Heart right ventricle (tissue), 16 donors: Measurements from ENCODE around the gene CFAP299. TPM values are rescaled to one million over a fixed set of nuclear protein-coding genes. Genes with fewer than 3 reads are reported as not detected.

ENCODE experiments used
- ATAC-seq, 8 donors: fragments of 200-7000 bp; cut with Tn5 transposase; one replicate each; pipeline ENCODE4 v1.9.1; 2020; ENCODE audit warnings: mild to moderate bottlenecking in 8 of 8, moderate library complexity in 8 of 8, moderate number of reproducible peaks in 1 of 8
- DNase-seq, 2 donors: peaks; one replicate each; pipeline ENCODE4 v3.0.0-alpha.2; 2020
- H3K27ac ChIP-seq, 10 donors: fragments of 200-600 bp; sonication (generic) in 2 of 10; one replicate each; pipeline versions ENCODE4 v1.5.0 to v1.8.0; 2020 to 2022; ENCODE audit warnings: mild to moderate bottlenecking in 3 of 10
- H3K27me3 ChIP-seq, 7 donors: fragments of 200-600 bp; one replicate each; pipeline ENCODE4 v1.8.0; 2021 to 2022; ENCODE audit warnings: mild to moderate bottlenecking in 2 of 7
- H3K36me3 ChIP-seq, 9 donors: fragments of 200-600 bp; sonication (generic) in 1 of 9; one replicate each; pipeline versions ENCODE4 v1.5.0 to v1.8.0; 2020 to 2022; ENCODE audit warnings: mild to moderate bottlenecking in 2 of 9
- H3K4me1 ChIP-seq, 9 donors: fragments of 200-600 bp; sonication (generic) in 1 of 9; one replicate each; pipeline versions ENCODE4 v1.5.0 to v1.8.0; 2020 to 2022; ENCODE audit warnings: mild to moderate bottlenecking in 4 of 9
- H3K4me3 ChIP-seq, 10 donors: fragments of 200-600 bp; sonication (generic) in 2 of 10; one replicate each; pipeline versions ENCODE4 v1.5.0 to v1.8.0; 2020 to 2022; ENCODE audit warnings: mild to moderate bottlenecking in 7 of 10, moderate library complexity in 2 of 10
- H3K9me3 ChIP-seq, 11 donors: fragments of 200-600 bp in 10 of 11; sonication (generic) in 2 of 11; one replicate each; pipeline versions ENCODE4 v1.5.0 to v1.8.0; 2013 to 2022; ENCODE audit warnings: mild to moderate bottlenecking in 2 of 11, control low read depth in 1 of 11, moderate library complexity in 1 of 11
- CTCF ChIP-seq, 9 donors: fragments of 200-600 bp; sonication (generic) in 2 of 9; IDR thresholded peaks; one replicate each; pipeline versions ENCODE4 v1.5.0 to v1.8.0; 2021 to 2022; ENCODE audit warnings: antibody characterized with exemption in 9 of 9, mild to moderate bottlenecking in 5 of 9, moderate library complexity in 1 of 9
- WGBS, 2 donors: extraction: QIAGEN DNeasy Blood & Tissue Kit; methylation state at CpG; one replicate each; pipeline ENCODE4 v1.1.7; 2013; ENCODE audit warnings: inconsistent platforms in 1 of 2; 5-methylcytosine and 5-hydroxymethylcytosine counted together
- intact Hi-C, 10 donors: fragments of 100-400 bp; cut with DNase I; formaldehyde crosslinking; loops; one replicate each; pipeline versions ENCODE4 v1.11.1 to v1.14.2; 2022
- polyA plus RNA-seq, 2 donors: library from polyadenylated mRNA; stranded (reverse); fragments of 200-250 nt; gene quantifications; one replicate each; pipeline ENCODE4 v1.2.3, GENCODE V29; 2013
- total RNA-seq, 10 donors: library from RNA; stranded (reverse); fragmentation: NEBNext Ultra II Directional in 3 of 10; extraction: Animal tissue kit (Norgen Biotek cat#: 25700) in 3 of 10; gene quantifications; one replicate each; pipeline versions ENCODE4 v1.2.1 to v1.2.4, GENCODE V29; 2021 to 2023
- donor health status: Arrhythmogenic right ventricular cardiomyopathy.
- donor health status: ischemic (EF 13 %, LVEDD 7.1; RV severe dilation, severe dysfunction).
- donor health status: healthy with polysubstance abuse.
- donor health status: DM: no; HTN: yes; CAD: no.
- donor health status: DM: no; HTN: no; CAD: no.
- donor health status: ischemic (EF 25% LVEDD 6.9; RV normal size, moderate dysfunction).
- donor health status: ischemic (EF 25% LVEDD 5.7; RV mildly dilated, moderate dysfunction).
- donor health status: healthy.
- donor health status: DM: yes; HTN: yes; CAD: no.
- donor health status: Ischemic cardiomyopathy.
- donor health status: ischemic (EF 35%, LVEDD 5.7; RV mildly dilated, moderate dysfunction).
- donor health status: nonischemic (EF 11% LVEDD 7.7; RV severe dilation, severe dysfunction).
- donor health status: DM: yes; HTN: yes; CAD: no.
- donor health status: PGD.
- donor health status: ischemic (EF 29% LVEDD 5.4; RV normal size, mild dysfunction).
- donor health status: nonischemic (EF 23%, LVEDD 6.1; RV moderate dilation, normal function).

The CFAP299 gene
- total and polyA plus RNA-seq, 12 donors, result 0.93 TPM; not detected in 11

DNA sequence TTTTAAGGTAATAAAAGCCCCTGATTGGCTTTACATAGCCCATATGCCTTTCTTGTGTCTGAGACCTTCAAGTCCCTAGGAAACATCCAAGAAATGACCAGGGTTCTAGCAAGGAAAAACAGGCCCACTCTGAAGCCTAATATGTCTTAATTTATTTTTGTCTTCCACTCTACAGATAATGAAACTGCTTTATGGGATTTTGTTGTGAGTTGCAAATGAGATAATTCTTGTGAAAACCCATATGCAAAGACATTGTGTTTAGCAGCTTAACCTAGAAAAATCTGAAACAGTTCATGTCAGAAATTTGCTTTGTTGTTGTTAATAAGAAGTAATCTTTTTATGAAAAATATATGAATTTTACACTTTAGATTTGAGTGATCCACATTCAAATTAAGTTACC lies 504.3 kb downstream of the CFAP299 start:
- DNase-seq (no peak), ATAC-seq (no peak)
- no peak for TF ChIP-seq CTCF (IDR thresholded peaks at IDR 0.05)
- no peaks in the 10 kb centered on the region for H3K27me3 ChIP-seq
- no peaks in the 10 kb centered on the region for H3K36me3 ChIP-seq
- intact Hi-C loops, result no loop called here
- H3K27ac ChIP-seq, result no peak overlapping the region
- H3K4me1 ChIP-seq, result no peaks in the 10 kb centered on the region
- H3K4me3 ChIP-seq, result no peak overlapping the region
- peaks cover 0 to 31% (median 0%) of the 10 kb centered on the region in 11 donors for H3K9me3 ChIP-seq

GRCh38 chr4:80840396-80840795 lies 504.9 kb downstream of the CFAP299 start:
- 81 to 83% methylated on average over 1 of the region's 1 CpG for WGBS, 2 donors
- intact Hi-C loops, result no loop called here
- H3K27ac ChIP-seq, result no peak overlapping the region

GRCh38 chr4:80841587-80842281 lies 506.2 kb downstream of the CFAP299 start:
- H3K27me3 ChIP-seq, result no peaks in the 10 kb centered on the region
- ATAC-seq (no peak), DNase-seq (no peak)
- H3K4me3 ChIP-seq, result no peak overlapping the region
- no peaks in the 10 kb centered on the region for H3K4me1 ChIP-seq
- intact Hi-C loops, result no loop called here
- no peaks in the 10 kb centered on the region for H3K36me3 ChIP-seq
- H3K27ac ChIP-seq, result no peak overlapping the region
- no peak for TF ChIP-seq CTCF (IDR thresholded peaks at IDR 0.05)
- 81 to 84% methylated on average over 2 of the region's 2 CpGs for WGBS, 2 donors
- H3K9me3 ChIP-seq, result peaks cover 0 to 37% (median 0%) of the 10 kb centered on the region in 11 donors

More at GRCh38 chr4:80840396-80840795, 504.9 kb downstream of the CFAP299 start:
- Histone ChIP-seq H3K4me1 (no peaks in the 10 kb centered on the region), H3K27me3 (no peaks in the 10 kb centered on the region), H3K9me3 (peaks cover 0 to 37% (median 0%) of the 10 kb centered on the region in 11 donors), H3K4me3 (no peak overlapping the region), H3K36me3 (no peaks in the 10 kb centered on the region)
- DNase-seq (no peak), ATAC-seq (no peak)
- TF ChIP-seq CTCF (IDR thresholded peaks at IDR 0.05), result no peak

GRCh38 chr4:80846210-80846609 lies 510.7 kb downstream of the CFAP299 start:
- no peak for TF ChIP-seq CTCF (IDR thresholded peaks at IDR 0.05)
- Histone ChIP-seq H3K4me1 (no peaks in the 10 kb centered on the region), H3K4me3 (no peak overlapping the region), H3K27ac (no peak overlapping the region), H3K27me3 (no peaks in the 10 kb centered on the region), H3K9me3 (peaks cover 0 to 24% (median 0%) of the 10 kb centered on the region in 11 donors), H3K36me3 (no peaks in the 10 kb centered on the region)
- DNase-seq, result no peak
- intact Hi-C loops, result no loop called here
- ATAC-seq, result no peak
